ENCODE data around the gene TECPR2. TPM values are rescaled to one million over a fixed set of nuclear protein-coding genes. Genes with fewer than 3 reads are reported as not detected.
"Not testable (repeated sequence)": the region's sequence is repeated elsewhere in the genome, so short reads cannot be mapped to it uniquely, and the experiment has no call there.

The TECPR2 gene
- total and polyA plus RNA-seq, 8 donors = 3.3 to 18.2 (median 10.5) TPM

GRCh38 chr14:102323102-102323501, 39.6 kb upstream of the TECPR2 start:
- H3K4me3 ChIP-seq = no peak overlapping the region
- peak in 1 of 4 donors; percentile 47 for TF ChIP-seq CTCF (IDR thresholded peaks at IDR 0.05)
- ATAC-seq (peak in 2 of 4 donors; percentile 32 to 39), DNase-seq (peak in 4 of 6 donors; percentile 48 to 74 (median 62)), FAIRE-seq (no peak)
- H3K27ac ChIP-seq = no peak overlapping the region
- peaks cover 6 to 12% (median 10%) of the 10 kb centered on the region in 3 donors for H3K4me1 ChIP-seq
- WGBS, 2 donors = 29 to 31% methylated on average over 8 of the region's 8 CpGs
- no peaks in the 10 kb centered on the region for H3K27me3 ChIP-seq
- intact Hi-C loops (cut with DNase I) = no loop called here
- no peaks in the 10 kb centered on the region for H3K9me3 ChIP-seq
- peaks cover 0 to 13% (median 0%) of the 10 kb centered on the region in 3 donors for H3K36me3 ChIP-seq

- FAIRE-seq (no peak), ATAC-seq (no peak), DNase-seq (peak in 1 of 6 donors; percentile 28)
- Histone ChIP-seq H3K4me1 (peaks cover 4 to 7% (median 6%) of the 10 kb centered on the region in 3 donors), H3K4me3 (no peak overlapping the region), H3K36me3 (peaks cover 0 to 13% (median 0%) of the 10 kb centered on the region in 3 donors), H3K9me3 (no peaks in the 10 kb centered on the region), H3K27ac (no peak overlapping the region), H3K27me3 (no peaks in the 10 kb centered on the region)
- intact Hi-C loops (cut with DNase I) = no loop called here
- 81 to 89% methylated on average over 9 of the region's 9 CpGs for WGBS, 2 donors
- TF ChIP-seq CTCF (IDR thresholded peaks at IDR 0.05) = no peak
These were observed 36.9 kb upstream of the TECPR2 start for GRCh38 chr14:102325791-102326345.

GRCh38 chr14:102326583-102326982, 36.2 kb upstream of the TECPR2 start:
- no peak for ATAC-seq
- Histone ChIP-seq H3K9me3 (no peaks in the 10 kb centered on the region), H3K4me3 (no peak overlapping the region), H3K27ac (no peak overlapping the region), H3K36me3 (peaks cover 0 to 14% (median 0%) of the 10 kb centered on the region in 3 donors), H3K27me3 (no peaks in the 10 kb centered on the region), H3K4me1 (no peaks in the 10 kb centered on the region)
- TF ChIP-seq CTCF (IDR thresholded peaks at IDR 0.05) = no peak
- DNase-seq = peak in 2 of 6 donors; percentile 30 to 72
- FAIRE-seq = no peak
- WGBS, 2 donors = 92% methylated on average over 14 of the region's 14 CpGs
- intact Hi-C loops (cut with DNase I) = no loop called here

- H3K27me3 ChIP-seq; ATAC-seq; intact Hi-C loops (cut with DNase I); H3K9me3 ChIP-seq; H3K27ac ChIP-seq; H3K4me1 ChIP-seq; H3K4me3 ChIP-seq; FAIRE-seq: not testable (repeated sequence)
- DNase-seq = peak in 1 of 6 donors; percentile 1
- peaks cover 0 to 19% (median 0%) of the 10 kb centered on the region in 3 donors for H3K36me3 ChIP-seq
- 86 to 94% methylated on average over 6 of the region's 6 CpGs for WGBS, 2 donors
These were observed 33.4 kb upstream of the TECPR2 start for GRCh38 chr14:102329381-102329780.

GRCh38 chr14:102330806-102331205, 31.9 kb upstream of the TECPR2 start:
- Histone ChIP-seq H3K9me3 (no peaks in the 10 kb centered on the region), H3K27ac (no peak overlapping the region), H3K4me3 (no peak overlapping the region), H3K4me1 (no peaks in the 10 kb centered on the region), H3K27me3 (no peaks in the 10 kb centered on the region), H3K36me3 (peaks cover 0 to 22% (median 0%) of the 10 kb centered on the region in 3 donors)
- DNase-seq (no peak), FAIRE-seq (no peak), ATAC-seq (no peak)
- 89 to 90% methylated on average over 8 of the region's 8 CpGs for WGBS, 2 donors
- no peak for TF ChIP-seq CTCF (IDR thresholded peaks at IDR 0.05)
- intact Hi-C loops (cut with DNase I) = no loop called here

Measured in pancreas (tissue), 10 donors.